Measurements from ENCODE around the gene MIF. TPM values are rescaled to one million over a fixed set of nuclear protein-coding genes. Genes with fewer than 3 reads are reported as not detected.
"Not testable (repeated sequence)": the region's sequence is repeated elsewhere in the genome, so short reads cannot be mapped to it uniquely, and the experiment has no call there.

MIF gene
- total RNA-seq, 1 donor from 2014 or later, result 1,073 TPM

DNA sequence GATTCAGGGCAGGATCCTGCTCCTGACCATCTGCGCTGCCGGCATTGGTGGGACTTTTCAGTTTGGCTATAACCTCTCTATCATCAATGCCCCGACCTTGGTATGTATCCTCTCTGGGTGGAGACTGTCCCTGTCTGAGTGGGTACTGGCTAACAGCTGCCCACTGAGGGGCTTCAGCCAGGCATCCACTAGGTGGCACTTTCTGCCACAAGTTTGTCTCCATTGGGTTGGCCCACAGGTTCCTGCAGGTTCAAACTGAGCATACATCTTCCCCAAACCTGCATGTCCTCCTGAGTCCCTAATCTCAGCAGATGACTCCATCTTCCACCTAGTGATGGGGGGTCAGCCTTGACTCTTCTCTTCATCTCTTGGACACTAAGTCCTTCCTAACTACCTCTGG, 32.1 kb upstream of the MIF start:
- no peak overlapping the region for H3K4me3 ChIP-seq (ENCODE audit: low read depth, low read length)
- no peak for DNase-seq (ENCODE audit: low read depth)
- TF ChIP-seq, protein P1, sequence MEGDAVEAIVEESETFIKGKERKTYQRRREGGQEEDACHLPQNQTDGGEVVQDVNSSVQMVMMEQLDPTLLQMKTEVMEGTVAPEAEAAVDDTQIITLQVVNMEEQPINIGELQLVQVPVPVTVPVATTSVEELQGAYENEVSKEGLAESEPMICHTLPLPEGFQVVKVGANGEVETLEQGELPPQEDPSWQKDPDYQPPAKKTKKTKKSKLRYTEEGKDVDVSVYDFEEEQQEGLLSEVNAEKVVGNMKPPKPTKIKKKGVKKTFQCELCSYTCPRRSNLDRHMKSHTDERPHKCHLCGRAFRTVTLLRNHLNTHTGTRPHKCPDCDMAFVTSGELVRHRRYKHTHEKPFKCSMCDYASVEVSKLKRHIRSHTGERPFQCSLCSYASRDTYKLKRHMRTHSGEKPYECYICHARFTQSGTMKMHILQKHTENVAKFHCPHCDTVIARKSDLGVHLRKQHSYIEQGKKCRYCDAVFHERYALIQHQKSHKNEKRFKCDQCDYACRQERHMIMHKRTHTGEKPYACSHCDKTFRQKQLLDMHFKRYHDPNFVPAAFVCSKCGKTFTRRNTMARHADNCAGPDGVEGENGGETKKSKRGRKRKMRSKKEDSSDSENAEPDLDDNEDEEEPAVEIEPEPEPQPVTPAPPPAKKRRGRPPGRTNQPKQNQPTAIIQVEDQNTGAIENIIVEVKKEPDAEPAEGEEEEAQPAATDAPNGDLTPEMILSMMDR (conservative IDR thresholded peaks at IDR 0.05; ENCODE audit: low read depth, low read length), result peak; percentile 66

GRCh38 chr22:23864499-23865154, 29.6 kb upstream of the MIF start:
- not testable (repeated sequence) for DNase-seq (ENCODE audit: low read depth); H3K4me3 ChIP-seq (ENCODE audit: low read depth, low read length)

DNA sequence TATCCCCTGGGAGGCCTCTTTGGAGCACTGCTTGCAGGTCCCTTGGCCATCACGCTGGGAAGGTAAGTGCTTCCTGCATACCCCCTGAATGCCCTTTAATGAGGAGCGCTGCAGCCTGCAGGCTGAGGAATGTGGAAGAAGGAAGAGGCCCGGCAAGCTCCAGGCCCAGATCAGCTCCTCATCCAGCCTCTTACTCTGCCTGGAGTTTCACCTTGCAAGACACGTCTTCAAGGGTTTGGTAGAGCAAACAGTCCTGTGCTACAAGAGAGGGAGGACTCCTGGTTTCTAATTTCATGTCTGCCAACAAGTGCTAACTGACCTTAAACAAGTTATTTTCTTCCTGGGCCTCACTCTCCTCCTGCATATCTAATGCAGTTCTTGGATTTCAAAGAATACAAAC, 25.6 kb upstream of the MIF start:
- H3K4me3 ChIP-seq (ENCODE audit: low read depth, low read length), result no peak overlapping the region
- TF ChIP-seq, protein P1 (conservative IDR thresholded peaks at IDR 0.05; ENCODE audit: low read depth, low read length), result no peak
- no peak for DNase-seq (ENCODE audit: low read depth)

- TF ChIP-seq, protein P1 (conservative IDR thresholded peaks at IDR 0.05; ENCODE audit: low read depth, low read length), result no peak
- no peak overlapping the region for H3K4me3 ChIP-seq (ENCODE audit: low read depth, low read length)
- no peak for DNase-seq (ENCODE audit: low read depth)
These were observed 19.3 kb upstream of the MIF start for GRCh38 chr22:23874871-23875270.

- TF ChIP-seq, protein P1 (conservative IDR thresholded peaks at IDR 0.05; ENCODE audit: low read depth, low read length), result no peak
- H3K4me3 ChIP-seq (ENCODE audit: low read depth, low read length), result no peak overlapping the region
- no peak for DNase-seq (ENCODE audit: low read depth)
These were observed 18.4 kb upstream of the MIF start for GRCh38 chr22:23875801-23876200.

- no peak overlapping the region for H3K4me3 ChIP-seq (ENCODE audit: low read depth, low read length)
- DNase-seq (ENCODE audit: low read depth), result no peak
- TF ChIP-seq, protein P1 (conservative IDR thresholded peaks at IDR 0.05; ENCODE audit: low read depth, low read length), result no peak
These were observed 16.6 kb upstream of the MIF start for GRCh38 chr22:23877566-23877965.

GRCh38 chr22:23878219-23878618, 16.0 kb upstream of the MIF start:
- H3K4me3 ChIP-seq (ENCODE audit: low read depth, low read length), result no peak overlapping the region
- DNase-seq (ENCODE audit: low read depth), result no peak
- TF ChIP-seq, protein P1 (conservative IDR thresholded peaks at IDR 0.05; ENCODE audit: low read depth, low read length), result no peak
